Measurements from ENCODE around the gene MARCHF7. TPM values are rescaled to one million over a fixed set of nuclear protein-coding genes. Genes with fewer than 3 reads are reported as not detected.

Gene MARCHF7
- total RNA-seq, 3 donors from 2014 or later = 50.7 to 64.7 (median 63.8) TPM

DNA sequence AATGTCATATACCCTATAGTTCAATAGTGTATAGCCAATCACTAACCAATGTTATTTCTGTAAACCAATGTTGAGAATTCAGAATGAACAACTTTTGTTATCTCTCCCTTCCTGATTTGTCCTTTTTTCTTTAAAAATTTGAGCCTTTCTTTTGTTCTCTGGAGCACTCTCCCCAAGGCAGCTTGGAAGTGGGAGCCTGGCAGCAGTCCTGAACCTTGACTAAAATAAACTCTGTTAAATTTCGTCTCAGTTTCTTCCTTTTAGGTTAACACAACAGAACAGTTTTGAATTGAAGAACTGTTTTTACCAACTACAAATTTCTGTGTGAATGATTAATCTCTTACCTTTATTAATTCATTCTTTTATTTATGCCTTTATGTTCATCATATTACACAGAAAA, 49.8 kb downstream of the MARCHF7 start:
- Mint-ChIP-seq H3K9me3 (no peaks in the 10 kb centered on the region), H3K36me3 (ENCODE audit: insufficient read depth) (peaks cover 42% of the 10 kb centered on the region), H3K4me3 (no peak overlapping the region), H3K27me3 (ENCODE audit: low read depth) (no peaks in the 10 kb centered on the region), H3K4me1 (ENCODE audit: low read depth) (peaks cover 3% of the 10 kb centered on the region)
- ATAC-seq = no peak
- DNase-seq = no peak

Other genes with a start within 250 kb of the MARCHF7 start
- gene BAZ2B, start 96.0 kb upstream of the MARCHF7 start, total RNA-seq = 1 to 10 TPM; 5.0 to 6.7 (median 5.1) TPM
- gene CD302, start 85.7 kb downstream of the MARCHF7 start, total RNA-seq = under 1 TPM; 0.43 to 0.63 (median 0.58) TPM
- gene LY75, start 192.2 kb downstream of the MARCHF7 start, total RNA-seq = 10 to 100 TPM; 18.8 to 44.7 (median 25.8) TPM